NCI-H345 treated with DMSO at 0.1 percent for 48 hours (cell line): ENCODE measurements around the gene TVP23A.

Source experiments
- DNase-seq: peaks from one replicate; lab custom pipeline; 2025; ENCODE audit not compliant: unreplicated experiment; lab: John Stamatoyannopoulos, UW

Gene TVP23A

GRCh38 chr16:10817963-10818941, at the start of gene TVP23A:
TSS of gene TVP23A (minus strand) at chr16:10818794. CDS start at chr16:10818493, 301 bp downstream.
- DNase-seq: no peak

DNA sequence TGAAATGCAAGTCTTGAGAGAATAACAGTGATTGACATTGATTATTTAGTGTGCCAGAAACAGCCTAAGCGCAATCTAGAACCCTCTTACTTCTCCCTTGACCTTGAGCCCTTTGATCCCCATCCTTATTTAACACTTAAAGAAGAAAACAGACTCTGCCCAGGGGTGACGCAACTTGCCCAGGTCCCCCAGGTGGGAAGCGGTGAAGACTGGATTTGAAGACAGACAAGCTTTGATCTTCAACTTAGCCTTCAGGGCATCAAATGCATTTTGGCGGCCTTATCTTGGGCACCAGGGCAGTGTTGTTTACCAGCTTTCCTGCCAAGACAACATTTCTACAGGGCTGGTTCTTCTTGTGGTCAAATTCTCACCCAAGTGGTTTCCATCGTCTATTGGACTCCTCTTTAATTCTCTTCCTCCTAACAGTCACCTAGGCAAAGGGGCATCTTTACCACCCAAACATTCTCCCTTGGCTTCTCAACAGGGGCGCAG, 49.6 kb upstream of the TVP23A start:
- DNase-seq: no peak

DNA sequence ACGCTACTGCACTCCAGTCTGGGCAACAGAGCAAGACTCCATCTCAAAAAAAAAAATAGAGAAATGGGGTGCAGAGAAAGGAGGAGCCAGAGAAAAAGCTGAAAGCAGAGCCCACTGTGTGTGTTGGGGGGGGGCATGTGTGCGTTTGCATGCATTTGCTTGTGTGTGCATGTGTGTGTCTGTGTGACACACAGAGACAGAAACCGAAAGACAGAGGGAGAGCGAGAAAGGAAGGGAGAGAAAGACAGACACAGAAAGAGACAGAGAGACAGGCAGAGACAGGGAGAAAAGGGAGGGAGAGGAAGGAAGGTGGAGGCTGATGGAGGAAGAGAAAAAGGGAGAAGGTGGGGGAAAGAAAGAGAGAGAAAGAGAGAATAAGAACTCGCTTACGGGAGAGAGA, 48.6 kb upstream of the TVP23A start:
- DNase-seq: no peak

- DNase-seq: no peak
Observed at GRCh38 chr16:10865991-10866966, 47.7 kb upstream of the TVP23A start.

GRCh38 chr16:10862438-10862837, 43.8 kb upstream of the TVP23A start:
- no peak for DNase-seq

- no peak for DNase-seq
Observed at GRCh38 chr16:10859658-10860057, 41.1 kb upstream of the TVP23A start.

GRCh38 chr16:10859020-10859419, 40.4 kb upstream of the TVP23A start:
- DNase-seq: no peak

DNA sequence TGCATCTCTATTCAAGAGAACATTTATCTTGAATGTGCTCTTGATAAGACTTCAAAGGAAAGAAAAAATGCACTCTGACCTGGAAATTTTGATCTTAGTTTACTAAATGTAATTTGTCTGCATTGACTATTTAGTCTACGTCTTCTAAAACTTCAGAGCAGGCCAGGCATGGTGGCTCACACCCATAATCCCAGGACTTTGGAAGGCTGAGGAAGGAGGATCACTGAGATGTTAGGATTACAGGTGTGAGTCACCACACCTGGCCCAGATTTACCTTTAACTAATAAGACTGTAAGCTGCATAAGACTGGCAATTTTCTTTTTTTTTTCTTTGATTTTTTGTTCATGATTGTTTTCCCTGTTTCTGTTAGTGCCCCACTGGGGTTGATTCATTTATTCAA, 39.6 kb upstream of the TVP23A start:
- DNase-seq: no peak

GRCh38 chr16:10856042-10856441, 37.4 kb upstream of the TVP23A start:
- no peak for DNase-seq

DNA sequence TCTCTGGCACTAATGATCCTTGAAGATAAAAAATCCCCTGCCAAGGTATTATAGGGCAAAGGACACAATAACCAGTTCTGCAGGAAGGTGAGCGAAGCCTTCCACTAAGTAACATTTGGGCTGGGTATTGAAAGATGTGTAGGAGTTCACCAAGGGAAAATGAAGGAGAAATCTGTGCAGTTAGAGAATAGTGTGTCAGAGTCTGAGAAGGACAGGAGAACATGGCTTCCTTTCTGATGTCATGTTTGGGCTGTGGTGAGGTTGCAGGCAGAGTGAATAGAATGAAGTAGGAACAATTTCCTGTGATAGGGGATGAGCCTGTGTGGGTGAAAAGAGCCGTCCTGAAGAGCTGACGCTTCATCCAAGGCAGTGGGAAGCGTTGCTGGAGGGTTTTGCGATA, 34.4 kb upstream of the TVP23A start:
- DNase-seq: no peak

- DNase-seq: no peak
Observed at GRCh38 chr16:10852286-10852685, 33.7 kb upstream of the TVP23A start.

GRCh38 chr16:10851512-10851911, 32.9 kb upstream of the TVP23A start:
- no peak for DNase-seq

DNA sequence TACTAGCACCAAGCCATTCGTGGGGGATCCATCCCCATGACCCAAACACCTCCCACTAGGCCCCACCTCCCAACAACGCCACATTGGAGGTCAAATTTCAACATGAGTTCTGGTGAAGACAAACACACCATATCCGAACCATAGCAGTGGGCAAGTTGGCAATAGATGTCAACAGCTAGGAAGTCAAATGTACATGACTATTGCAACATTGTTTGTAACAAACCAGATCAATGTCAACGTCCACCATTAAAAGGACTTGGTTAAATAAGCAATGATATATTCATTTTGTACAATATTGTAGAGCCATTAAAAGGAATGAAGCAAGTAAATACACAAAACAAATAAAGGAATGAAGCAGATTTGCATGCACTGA, 31.9 kb upstream of the TVP23A start:
- DNase-seq: no peak

DNA sequence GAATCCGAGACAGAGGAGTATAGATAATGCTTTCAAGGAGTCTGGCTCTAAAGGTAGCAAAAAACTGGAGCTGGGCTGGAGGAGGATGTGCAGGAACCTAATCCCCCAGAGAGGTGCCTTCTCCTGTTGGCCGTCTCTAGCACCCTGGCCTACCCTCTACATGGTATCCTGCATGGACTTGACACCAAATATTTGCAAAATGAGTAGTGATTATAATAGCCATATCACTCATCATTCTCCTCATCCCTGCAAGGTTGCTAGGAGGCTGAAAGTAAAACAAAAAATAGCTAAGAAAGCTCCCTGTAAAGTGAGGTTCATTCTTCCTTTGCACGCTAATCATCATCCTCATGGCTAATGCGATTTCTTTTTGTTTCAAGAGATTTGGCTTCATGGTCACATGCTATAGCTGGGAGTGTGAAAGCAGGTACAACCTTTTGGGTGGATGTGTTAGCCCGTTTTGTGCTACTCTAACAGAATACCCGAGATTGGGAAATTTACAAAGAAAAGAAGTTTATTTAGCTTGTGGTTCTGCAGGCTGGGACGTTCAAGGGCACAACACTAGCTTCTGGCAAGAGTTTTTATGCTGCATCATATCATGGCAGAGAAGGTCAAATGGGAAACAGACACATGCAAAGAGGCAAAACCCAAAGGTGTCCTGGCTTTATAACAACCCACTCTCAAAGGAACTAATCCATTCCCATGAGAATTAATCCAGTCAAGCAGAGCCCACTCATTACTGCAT, 31.3 kb upstream of the TVP23A start:
- no peak for DNase-seq

DNA sequence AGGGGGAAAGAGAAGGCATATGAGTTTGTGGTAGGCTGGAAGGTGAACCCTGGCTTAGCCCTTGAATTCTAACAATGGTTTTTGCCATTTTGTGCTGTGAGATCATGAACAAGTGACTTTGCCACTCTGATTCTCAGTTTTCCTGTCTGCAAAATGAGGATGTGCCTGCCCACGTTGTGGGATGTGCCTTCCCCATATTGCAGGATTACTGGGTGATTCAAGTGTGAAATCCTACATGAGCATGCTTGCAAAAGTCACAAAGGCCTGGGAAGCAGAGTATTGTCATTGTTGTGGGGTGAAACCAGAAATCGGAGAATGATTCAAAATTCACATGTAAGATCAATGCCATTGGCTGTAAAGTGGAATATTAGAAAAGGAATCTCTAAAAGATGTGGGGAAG, 28.6 kb upstream of the TVP23A start:
- DNase-seq: no peak

DNA sequence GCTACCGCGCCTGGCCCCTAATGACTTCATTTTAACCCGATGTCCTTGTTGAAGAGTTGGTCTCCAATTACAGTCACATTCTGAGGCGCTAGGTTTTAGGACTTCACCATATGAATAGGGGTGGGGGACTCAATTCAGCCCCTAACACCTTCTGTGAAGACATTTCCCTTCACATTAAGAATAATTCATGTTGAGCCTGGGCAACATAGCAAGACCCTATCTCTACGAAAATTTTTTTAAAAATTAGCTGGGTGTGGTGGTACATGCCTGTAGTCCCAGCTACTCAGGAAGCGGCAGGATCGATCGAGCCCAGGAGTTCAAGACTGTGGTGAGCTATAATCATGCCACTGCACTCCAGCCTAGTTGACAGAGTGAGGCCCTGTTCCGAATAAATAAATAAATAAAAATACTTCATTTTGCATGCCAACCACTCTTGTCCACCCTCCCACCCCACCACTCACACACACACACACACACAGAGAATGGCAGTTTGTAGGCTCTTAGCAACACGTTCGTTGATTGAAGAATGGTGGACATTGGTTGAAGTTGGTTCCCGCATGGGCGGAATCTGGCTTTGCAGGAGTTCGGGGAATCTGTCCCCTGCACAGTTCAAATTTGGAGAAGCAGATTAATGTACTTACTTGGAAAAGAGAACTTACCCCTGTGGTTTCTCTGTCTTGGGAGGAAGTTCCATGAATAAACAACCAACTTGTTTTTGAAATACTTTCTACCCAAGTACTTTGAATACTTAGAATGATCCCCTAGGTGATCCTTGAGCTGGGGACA, 27.8 kb upstream of the TVP23A start:
- DNase-seq: no peak

GRCh38 chr16:10840703-10841102, 22.1 kb upstream of the TVP23A start:
- no peak for DNase-seq

DNA sequence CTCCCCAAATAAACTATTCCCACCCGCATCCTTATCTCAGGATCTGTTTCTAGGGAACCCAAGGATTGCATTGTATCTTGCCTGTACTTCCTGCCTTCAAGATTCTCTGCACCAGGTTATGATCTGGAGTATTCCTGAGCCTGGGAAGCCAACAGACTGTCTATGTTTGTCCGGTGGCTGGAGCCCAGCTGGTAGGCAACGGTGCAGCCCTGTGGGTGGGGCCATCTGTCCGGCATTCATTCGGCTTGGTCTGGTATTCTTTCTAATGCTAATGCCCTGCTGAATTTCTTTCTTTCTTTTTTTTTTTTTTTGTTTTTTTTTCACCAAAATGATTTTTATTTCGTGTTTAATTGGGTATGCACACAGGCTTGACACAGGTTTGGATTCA, 20.7 kb upstream of the TVP23A start:
- DNase-seq: no peak

DNA sequence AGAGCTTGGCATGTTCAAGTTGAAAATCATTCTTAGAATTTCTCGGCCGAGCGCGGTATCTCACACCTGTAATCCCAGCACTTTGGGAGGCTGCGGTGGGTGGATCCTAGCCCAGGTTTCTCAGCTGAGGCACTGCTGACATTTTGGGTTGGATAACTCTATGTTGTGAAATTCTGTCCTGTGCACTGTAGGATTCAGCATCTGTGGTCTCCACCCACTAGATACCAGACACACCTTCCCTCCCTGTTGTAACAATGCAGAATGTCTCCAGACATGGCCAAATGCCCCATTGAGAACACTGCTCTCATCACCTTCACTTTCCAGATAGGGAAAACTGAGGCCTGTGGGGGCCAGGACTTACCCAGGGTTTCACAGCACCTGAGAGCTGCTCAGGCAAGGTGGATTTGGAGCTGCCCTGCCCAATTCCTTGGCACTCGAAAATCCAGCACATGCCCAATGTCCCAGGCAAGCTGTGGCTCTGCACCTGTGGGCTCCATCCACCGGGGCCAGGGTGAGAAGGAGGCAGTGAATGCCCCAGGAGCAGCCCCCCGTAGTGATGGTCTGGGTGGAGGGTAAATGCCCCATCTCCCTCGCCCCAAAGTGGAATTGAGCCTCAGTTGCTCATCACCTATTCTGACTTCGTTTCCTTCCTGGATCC, 20.2 kb upstream of the TVP23A start:
- no peak for DNase-seq
